ENCODE data around the gene PRRX1.

The PRRX1 gene

DNA sequence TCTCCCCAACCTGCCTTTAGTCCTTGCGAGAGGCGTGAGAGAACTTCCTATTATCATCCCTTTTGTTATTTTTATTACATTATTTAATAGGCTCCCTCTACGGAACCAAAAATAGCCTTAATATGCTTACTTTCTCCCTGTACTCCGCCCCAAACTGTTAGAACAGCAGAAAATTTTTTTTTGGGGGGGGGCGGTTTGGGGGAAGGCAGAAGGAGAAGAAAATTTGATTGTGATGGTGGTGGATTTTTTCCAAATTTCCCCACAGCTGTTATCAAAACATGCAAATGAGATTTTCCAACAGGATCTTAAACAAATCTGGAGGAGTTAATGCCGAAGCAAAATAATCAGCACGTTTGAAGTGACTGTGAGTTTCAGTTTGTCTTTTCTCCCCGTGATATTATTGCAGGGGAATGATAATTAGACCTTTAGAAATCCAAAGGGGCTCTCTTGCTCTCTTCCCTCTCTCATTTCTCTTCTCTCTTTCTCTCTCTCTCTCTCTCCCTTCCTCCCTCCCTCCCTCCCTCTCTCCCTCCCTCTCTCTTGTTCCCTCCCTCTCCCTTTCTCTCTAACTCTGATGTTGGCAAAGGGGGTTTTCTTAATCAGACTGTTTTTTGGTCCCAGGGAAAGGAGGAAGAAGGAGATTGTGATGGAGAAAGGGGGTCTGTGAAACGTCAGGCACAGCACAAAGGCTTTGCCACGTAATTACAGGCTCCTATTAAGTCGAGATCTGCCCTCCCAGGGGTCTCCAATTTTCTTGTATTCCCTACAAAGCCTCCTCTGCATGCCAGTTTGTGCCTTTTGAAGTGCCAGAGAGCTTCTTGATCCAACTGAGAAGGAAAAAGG lies 1.1 kb upstream of the PRRX1 start:
- Histone ChIP-seq H3K27ac (peak overlapping the region in 20 of 21 experiments; percentile 65 to 98 (median 88)), H3K4me3 (peak overlapping the region; percentile 24 to 59 (median 36))

DNA sequence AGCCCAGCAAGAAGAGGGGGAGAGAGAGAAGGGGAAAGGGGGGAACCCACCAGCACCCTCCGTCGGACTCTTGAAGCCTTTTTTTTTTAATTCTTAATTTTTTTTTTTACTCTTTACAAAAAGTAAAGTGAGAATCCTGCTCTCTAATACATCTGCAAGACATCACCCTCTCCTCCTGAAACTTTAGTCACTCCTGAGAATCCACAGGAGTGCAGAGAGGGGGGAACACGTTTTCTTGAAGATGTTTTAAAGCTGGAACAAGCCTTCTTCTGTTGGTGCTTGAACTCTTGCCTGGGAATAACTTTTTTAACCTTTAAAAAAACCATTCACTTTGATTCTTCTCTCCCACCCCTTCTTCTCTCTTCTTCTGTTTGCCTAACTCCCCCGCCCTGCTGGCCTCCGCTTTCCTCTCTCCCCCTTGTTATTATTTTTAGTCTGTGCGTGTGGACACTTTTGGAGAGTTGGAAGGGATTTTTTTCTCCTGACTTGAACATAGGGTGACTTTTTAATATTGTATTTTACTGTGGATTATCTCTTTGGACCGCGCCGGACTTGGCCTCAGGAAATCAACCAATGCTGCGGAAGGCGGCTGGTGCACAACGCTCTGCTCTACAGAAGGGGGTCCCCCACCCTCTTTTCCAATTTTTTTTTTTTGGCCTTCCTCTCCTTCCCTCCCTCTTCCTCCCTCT lies 383 bp upstream of the PRRX1 start:
- H3K4me3 ChIP-seq = peak overlapping the region; percentile 24 to 59 (median 36)
- peak overlapping the region in 20 of 21 experiments; percentile 75 to 98 (median 88) for H3K27ac ChIP-seq

DNA sequence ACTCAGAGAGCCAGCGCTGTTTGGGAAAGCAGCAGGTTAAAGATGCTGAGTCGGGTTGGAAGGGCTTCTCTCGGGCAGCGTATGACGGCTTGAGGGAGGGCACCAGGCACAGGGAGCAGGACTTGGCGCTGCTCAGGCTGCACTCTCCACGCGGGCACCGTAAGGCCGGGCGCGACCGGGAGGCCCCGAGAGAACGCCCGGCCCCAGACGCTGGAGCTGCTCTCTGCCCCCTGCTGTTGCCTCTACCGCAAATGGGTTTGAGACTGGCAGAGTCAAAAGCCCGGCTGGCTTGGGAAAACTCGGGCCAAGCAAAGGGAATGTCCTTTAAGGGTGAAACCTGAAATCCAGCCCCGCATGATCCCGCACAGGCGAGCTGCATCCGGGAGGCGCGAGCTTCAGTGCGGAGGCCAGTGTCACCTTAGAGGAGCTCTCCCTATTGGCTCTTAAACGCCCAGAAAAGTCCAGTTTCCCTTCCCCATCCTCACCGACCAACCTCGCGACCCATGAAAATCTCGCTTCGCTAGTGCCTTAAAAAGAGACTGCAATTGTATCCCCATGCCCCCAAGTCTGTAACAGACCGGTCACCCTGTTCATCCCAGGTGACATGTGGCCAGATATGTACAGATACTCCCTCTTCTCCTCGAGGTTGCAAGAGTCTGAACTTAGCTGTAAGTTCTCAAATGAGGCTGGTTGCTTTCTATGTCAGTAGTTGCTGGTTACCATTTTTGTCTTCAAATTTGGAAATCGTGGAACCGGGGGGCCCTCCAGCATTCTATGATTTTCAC lies 1.1 kb downstream of the PRRX1 start:
- Histone ChIP-seq H3K27ac (peak overlapping the region; percentile 43 to 98 (median 87)), H3K4me3 (peak overlapping the region; percentile 24 to 59 (median 36))

DNA sequence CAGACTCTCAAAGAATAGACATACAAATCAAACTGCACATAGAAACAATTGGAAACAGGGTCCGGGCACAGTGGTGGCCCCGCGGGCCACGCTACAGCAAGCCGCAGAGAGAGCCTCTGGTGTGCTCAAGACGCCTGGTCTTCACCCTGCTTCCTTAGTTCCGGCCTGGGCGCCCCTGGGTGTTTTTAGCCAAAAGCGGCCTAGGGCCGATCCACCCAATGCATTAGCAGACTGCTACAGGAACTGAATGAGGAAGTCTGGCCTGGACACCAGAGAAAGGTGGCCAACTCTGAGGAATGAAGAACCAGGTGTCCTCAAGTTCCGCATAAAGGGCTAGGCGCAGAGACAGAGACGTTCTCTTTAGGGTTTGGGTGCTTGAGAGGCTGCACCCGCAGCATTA lies 1.7 kb downstream of the PRRX1 start:
- Histone ChIP-seq H3K4me3 (peak overlapping the region; percentile 24 to 59 (median 36)), H3K27ac (peak overlapping the region in 20 of 21 experiments; percentile 33 to 98 (median 88))

DNA sequence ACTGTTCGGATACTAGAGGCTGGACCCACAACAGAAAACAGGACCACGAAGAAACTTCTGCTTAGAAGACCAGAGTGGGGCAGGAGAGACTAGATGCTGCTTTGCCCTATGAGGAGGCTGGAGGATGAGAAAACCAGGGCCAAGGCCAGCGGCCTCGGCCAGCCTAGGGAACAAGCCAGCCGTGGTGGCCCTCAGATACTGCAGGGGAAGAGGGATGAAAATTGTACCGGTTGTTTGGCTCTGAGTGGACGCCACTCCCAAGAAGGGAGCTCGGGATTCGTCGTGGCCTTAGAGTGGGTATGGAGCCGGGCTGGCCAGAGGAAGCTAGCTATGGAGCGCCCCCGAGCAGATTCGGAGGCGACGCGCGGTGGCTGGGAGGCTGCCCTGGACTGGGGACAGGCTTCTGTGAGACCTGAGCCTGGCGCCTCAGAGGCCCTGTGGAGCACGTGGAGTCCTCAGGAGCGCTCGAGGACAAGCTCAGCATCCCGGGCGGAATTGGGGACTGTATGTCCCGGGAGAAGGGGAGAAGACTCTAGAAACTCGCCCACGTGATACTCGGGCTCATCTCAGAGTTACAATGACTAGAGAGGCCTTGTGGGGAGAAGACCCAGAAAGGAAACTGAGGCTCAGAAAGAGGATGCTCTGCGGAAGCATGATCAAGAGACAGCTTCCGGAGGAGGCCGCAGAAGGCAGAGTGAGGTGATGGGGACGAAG lies 2.8 kb downstream of the PRRX1 start:
- Histone ChIP-seq H3K27ac (peak overlapping the region in 20 of 21 experiments; percentile 65 to 98 (median 87)), H3K4me3 (peak overlapping the region in 6 of 7 experiments; percentile 18 to 59 (median 35))

DNA sequence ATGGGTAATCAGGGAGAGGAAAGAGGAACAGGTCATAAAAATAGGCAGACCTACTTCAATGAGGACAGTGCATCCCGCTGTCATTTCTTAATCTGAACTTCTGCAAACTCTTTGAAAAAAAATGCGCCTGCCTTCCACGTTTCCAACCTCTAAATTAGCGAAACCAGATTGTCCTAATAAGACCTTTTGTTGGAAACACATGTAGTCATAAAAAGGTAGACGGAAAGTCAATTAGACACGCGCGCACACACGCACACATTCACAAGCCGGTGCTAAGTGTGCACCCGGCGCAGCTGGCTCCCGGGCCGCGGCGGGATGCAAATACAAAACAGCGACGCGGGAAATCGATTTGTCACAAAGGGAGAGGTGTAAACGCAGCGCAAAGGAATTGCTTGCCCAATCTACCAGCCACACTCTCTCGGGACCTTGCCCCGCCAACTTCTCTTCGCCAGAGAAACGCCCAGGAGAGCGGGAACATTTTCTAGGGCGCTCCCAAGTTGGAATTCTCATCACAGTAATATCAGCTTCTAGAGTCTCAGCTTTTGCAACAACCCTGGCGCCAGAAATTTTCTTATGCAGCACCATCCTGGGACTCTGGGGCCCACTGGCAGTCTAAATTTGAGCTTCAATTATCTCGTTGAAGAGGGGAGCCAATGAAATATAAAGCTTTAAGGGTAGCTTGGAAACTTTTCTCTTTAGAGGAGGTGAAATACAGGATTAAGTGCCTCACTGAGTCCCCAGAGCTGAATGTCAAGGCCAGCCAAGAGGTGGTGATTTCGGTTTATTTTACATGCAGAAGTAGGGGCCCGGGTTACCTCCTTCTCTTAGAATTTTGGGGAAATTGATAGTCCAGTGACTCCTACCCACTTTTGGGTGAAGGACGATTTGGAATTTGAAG lies 4.5 kb downstream of the PRRX1 start:
- Histone ChIP-seq H3K27ac (peak overlapping the region in 20 of 21 experiments; percentile 2 to 98 (median 86)), H3K4me3 (peak overlapping the region in 4 of 7 experiments; percentile 15 to 59 (median 42))

DNA sequence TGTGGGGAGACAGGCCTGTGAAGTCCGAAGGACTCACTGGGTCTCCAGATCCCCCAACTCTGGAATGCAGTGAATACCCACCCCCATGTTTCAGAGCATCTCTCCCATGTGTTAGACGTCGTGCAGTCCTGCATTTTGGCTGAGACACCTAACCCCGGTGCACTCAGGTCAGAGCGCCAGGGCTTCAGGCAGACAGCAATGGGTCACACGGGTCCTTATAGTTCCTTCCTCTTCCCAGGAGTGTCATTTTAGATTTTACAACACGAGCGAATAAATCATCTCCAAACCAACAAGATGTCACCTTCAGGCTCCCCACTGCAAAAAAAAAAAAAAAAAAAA lies 5.1 kb downstream of the PRRX1 start:
- peak overlapping the region in 16 of 21 experiments; percentile 15 to 98 (median 88) for H3K27ac ChIP-seq
- H3K4me3 ChIP-seq = peak overlapping the region in 4 of 7 experiments; percentile 15 to 59 (median 42)

DNA sequence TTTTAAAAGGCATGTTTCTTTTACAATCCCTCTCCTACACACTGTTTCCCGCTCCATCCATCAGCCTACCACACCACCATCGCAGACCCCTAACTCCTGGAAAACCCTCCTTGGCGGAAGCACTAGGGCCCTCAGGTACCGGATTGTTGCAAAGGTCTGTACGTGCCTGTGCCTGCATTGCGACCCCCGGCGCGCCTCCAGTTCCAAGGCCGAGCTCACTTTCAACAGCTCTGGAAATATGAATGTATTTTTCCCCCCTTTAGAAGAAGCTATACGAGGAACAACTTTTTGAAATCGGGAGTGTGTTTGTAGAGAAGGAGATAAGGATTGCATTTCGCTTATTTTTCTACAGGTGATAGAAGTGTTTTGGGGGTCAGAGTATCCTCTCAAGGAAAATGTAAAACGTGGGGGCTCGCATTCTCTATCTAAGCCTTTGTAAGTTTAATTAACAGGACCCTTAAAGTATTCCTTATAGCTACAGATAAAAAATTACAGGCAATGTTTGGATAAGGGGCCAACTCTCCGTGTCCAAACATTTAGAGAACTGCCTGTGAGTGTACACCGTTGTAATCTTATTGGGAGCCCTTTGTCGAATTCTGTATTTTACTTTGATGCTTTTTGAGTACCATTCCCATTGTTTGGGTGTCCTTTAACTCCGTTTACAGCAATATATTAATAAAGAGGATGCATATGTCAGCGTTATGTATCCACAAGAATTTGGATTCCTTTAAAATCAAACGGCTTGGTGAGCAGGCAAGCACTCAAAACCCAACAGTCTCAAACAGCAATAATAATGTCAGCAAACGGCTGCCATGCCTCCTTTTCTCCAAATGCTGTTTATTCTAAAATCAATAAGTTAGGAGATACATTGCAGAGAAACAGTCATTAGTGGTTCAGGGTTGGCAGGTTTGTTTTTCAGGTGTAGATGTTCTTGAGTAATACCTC lies 5.9 kb downstream of the PRRX1 start:
- H3K4me3 ChIP-seq = peak overlapping the region in 3 of 7 experiments; percentile 0 to 26 (median 14)
- H3K27ac ChIP-seq = peak overlapping the region in 17 of 21 experiments; percentile 26 to 98 (median 82)

DNA sequence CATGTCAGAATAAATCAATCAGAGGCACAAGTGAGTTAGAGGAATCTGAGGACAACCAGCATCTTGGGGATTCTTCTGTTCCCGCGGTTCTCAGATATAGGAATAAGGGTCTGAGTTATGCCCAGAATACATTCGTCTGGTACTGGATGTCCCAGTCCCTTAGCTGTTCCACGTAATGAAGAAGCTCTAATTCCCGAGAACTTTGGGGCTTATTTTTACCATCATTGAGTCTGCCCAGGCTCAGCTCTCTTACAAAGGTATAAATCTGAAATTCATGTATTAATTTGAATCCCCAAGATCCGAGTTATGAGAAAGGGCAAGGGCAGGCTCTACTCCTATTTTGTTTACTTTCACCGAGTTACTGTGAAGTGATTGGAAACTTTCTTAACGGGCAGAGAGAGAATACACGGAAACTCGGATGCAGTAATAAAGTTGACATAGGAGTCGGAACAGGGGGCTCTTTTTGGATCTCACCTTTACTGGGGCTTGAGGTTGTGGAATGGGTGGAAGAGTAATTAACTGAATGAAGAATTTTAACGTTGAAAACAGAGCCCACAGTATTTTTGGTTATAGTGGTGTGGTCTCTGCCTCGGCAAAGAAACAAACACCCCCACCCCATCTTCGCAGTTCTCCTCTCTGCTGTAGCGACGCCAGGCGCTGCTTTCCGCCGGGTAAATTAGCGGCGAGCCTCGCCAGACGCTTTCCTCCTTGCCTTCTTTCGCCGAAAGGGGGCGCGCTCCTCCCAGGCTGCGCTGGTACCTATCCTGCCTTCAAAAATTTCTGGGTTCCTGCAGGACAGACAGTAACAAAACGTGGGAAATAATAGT lies 7.1 kb downstream of the PRRX1 start:
- H3K27ac ChIP-seq = peak overlapping the region in 17 of 21 experiments; percentile 21 to 98 (median 71)
- peak overlapping the region in 3 of 7 experiments; percentile 0 to 14 (median 12) for H3K4me3 ChIP-seq

DNA sequence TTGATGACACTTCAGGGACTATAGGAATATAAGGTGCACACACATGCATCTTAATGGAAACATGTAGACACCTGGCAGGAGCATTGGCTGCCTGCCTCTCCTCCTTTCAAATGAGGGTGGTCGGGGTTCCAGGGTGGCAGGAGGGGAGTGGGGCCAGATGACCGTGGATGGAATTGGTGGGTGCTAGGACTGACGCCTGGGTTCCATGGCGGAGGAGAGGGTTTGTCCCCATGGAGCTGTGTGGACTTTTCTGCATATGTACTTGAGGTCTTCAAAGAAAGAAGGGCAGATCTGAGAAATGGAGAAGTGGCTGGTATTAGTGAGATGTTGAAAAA lies 7.7 kb downstream of the PRRX1 start:
- Histone ChIP-seq H3K4me3 (peak overlapping the region in 1 of 7 experiments; percentile 14), H3K27ac (peak overlapping the region in 12 of 21 experiments; percentile 2 to 98 (median 76))

DNA sequence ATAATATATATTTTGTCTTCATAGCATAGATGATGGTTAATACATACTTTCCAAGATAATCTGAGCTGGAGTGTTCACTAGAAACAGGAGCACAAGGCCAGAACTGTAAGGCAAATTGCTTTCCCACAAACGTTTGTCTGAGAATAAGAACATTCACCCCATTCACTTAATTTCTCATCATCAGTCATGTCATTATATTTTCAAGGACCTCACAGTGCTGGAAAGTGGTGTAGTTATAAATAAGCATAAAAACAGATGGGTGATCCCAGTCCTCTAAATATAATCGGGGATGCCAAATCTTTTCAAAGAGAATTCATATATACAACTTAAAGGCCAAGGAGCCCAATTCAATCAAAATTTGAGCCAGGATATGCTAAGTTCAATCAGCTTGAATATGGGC lies 8.4 kb downstream of the PRRX1 start:
- Histone ChIP-seq H3K4me3 (no peak overlapping the region), H3K27ac (peak overlapping the region in 8 of 21 experiments; percentile 14 to 98 (median 73))

DNA sequence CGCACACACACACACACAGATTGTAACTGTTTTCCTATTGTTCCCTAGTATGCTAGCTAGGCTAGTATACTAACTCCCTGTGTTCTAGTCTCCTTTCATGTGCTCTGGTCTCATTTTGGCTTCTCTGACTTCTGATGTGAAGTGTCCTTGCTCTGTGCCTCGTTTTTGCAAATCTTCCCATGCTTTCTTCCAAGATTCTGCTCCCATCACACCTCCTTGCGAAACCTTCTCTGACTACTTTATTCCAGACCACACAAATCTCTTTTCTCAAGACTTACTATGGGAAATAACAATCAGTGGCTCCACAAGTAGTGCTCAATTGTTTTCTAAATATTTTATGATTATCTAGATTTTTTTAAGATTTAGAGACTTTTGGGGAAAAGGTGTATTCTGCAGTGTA lies 10.3 kb downstream of the PRRX1 start:
- peak overlapping the region in 1 of 21 experiments; percentile 48 for H3K27ac ChIP-seq
- no peak overlapping the region for H3K4me3 ChIP-seq

DNA sequence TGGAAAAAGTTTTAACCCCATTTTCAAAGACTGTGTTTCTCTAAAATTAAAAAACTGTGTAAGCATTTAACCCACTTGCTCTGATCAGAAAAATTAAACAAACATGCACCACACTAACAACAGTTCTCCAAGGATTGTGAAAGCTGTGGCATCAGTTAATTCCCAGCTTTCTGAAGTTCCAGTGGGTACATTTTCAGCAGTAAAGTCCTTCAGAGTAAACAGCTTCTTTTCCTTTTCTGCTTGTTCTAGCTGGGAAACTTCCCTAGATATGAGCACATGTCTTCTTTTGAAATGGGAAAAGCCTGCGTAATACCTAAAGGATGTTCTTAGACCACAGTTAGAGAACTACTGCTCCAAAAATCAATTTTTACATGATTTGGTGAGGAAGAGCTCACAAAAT lies 11.1 kb downstream of the PRRX1 start:
- H3K27ac ChIP-seq = peak overlapping the region in 3 of 21 experiments; percentile 4 to 48 (median 21)
- no peak overlapping the region for H3K4me3 ChIP-seq

DNA sequence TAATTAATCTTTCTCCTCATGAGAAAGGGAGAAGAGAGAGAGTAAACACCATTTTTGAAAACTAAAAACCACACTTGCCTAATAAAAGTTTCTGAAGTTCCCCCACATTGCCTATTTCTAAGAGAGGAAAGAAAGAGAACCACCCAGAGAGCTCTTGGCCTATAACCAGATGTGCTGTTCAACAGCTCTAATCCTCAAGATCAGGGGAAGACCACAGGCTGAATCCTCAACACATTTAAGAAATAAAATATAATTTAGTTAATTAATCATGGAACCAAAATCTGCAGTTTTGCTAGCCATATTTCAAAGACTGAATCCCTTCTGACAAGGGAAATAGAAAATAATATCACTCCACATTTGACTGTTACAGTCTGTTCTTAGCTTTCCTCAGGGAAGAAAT lies 11.9 kb downstream of the PRRX1 start:
- Histone ChIP-seq H3K4me3 (no peak overlapping the region), H3K27ac (no peak overlapping the region)

DNA sequence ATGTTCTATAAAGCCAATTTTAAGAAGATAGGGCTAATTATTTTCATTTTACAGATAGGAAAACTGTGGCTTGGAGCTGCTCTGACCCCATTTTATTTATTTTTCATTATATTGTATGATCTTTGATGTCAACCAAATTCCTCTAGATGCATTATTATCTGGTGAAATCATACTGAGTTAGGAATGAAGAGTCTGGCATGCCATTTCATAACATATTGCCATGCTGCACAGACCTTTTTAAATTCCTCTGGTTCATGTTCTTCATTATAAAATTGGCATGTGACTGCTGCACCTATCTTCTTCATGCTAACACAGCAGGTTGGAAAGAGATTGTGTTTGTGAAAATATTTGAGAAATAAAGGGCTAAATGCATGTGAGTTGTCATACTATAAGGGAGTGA lies 12.7 kb downstream of the PRRX1 start:
- H3K4me3 ChIP-seq = no peak overlapping the region
- no peak overlapping the region for H3K27ac ChIP-seq

DNA sequence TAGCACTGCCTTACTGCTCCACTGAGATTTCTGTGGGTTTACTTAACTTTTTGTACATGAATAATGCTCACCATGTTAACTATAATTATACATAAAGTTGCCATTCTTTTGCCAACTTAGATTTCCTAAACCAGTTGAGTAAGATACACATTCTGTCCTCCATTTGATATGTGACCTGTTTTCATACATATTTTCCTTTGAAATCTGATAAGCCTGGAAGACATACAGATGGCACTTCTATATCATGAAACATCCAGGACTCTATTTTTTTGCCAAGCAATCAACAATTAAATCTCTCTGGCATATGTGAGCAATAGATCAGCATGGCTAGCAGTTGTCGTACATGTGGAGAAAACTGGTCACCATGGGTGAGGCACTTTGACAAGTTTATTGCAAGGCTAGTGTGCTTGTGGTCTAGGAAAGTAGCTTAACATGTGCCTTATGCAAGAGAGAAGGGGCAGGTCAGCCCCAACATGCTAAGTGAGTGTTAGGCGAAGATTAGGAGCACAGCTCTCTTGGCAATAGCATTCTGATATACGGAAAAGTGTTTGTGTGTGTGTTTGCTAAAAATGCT lies 14.2 kb downstream of the PRRX1 start:
- H3K27ac ChIP-seq = no peak overlapping the region
- H3K4me3 ChIP-seq = no peak overlapping the region

Data from skin epidermis (tissue), 12 donors.